Loucy (cell line): ENCODE results near the gene PTPRN2.

Experiments used
- CTCF ChIP-seq: fragments of 200-600 bp; sonication (generic); conservative IDR thresholded peaks from 2 replicates; pipeline ENCODE4 v1.5.1; 2014; ENCODE audit warnings: mild to moderate bottlenecking, antibody characterized with exemption, low read length
- EZH2phosphoT487 ChIP-seq: fragments of 200-600 bp; IDR thresholded peaks from 2 replicates; pipeline ENCODE4 v1.6.1; 2018; ENCODE audit warnings: antibody characterized with exemption, mild to moderate bottlenecking, moderate library complexity, borderline replicate concordance

GRCh38 chr7:157558516-157558874 is 1029.1 kb downstream of the PTPRN2 start:
- TF ChIP-seq CTCF, result no peak
- TF ChIP-seq EZH2phosphoT487, result no peak
